Smooth muscle cell (in vitro differentiated cells): ENCODE measurements around the gene GUCA1A. TPM values are rescaled to one million over a fixed set of nuclear protein-coding genes. Genes with fewer than 3 reads are reported as not detected.

ENCODE experiments used
- DNase-seq: peaks from one replicate; lab custom pipeline; 2025; ENCODE audit not compliant: unreplicated experiment; lab: John Stamatoyannopoulos, UW
- H2AFZ ChIP-seq: fragments of 200-600 bp; sonication (generic); 2 replicates; pipeline ENCODE4 v1.6.0; 2016; ENCODE audit warnings: antibody characterized with exemption, low read depth, mild to moderate bottlenecking
- H3F3A ChIP-seq: fragments of 200-600 bp; sonication (generic); 2 replicates; pipeline ENCODE4 v1.6.0; 2017; ENCODE audit warnings: antibody characterized with exemption, low read depth
- H3K27ac ChIP-seq: fragments of 200-600 bp; sonication (generic); 2 replicates; pipeline ENCODE4 v1.5.1; 2016; ENCODE audit warnings: low read depth, mild to moderate bottlenecking
- H3K27me3 ChIP-seq: fragments of 200-600 bp; sonication (generic); 2 replicates; pipeline ENCODE4 v1.6.1; 2016; ENCODE audit warnings: low read depth, mild to moderate bottlenecking
- H3K36me3 ChIP-seq: fragments of 200-600 bp; sonication (generic); 2 replicates; pipeline ENCODE4 v1.5.1; 2016; ENCODE audit warnings: low read depth
- H3K4me1 ChIP-seq: fragments of 200-600 bp; sonication (generic); 2 replicates; pipeline ENCODE4 v1.5.1; 2016; ENCODE audit warnings: low read depth
- H3K4me2 ChIP-seq: fragments of 200-600 bp; sonication (generic); 2 replicates; pipeline ENCODE4 v1.6.0; 2016; ENCODE audit warnings: mild to moderate bottlenecking
- H3K4me3 ChIP-seq: fragments of 200-600 bp; sonication (generic); 2 replicates; pipeline ENCODE4 v1.5.1; 2016; ENCODE audit warnings: mild to moderate bottlenecking
- H3K79me2 ChIP-seq: fragments of 200-600 bp; sonication (generic); 2 replicates; pipeline ENCODE4 v1.6.0; 2016; ENCODE audit warnings: low read depth, mild to moderate bottlenecking
- H3K9ac ChIP-seq: fragments of 200-600 bp; sonication (generic); 2 replicates; pipeline ENCODE4 v1.6.0; 2016; ENCODE audit warnings: low read depth
- H3K9me3 ChIP-seq: fragments of 200-600 bp; sonication (generic); replicated peaks from 2 replicates; pipeline ENCODE4 v1.5.1; 2016; ENCODE audit warnings: low read depth
- H4K20me1 ChIP-seq: fragments of 200-600 bp; sonication (generic); 2 replicates; pipeline ENCODE4 v1.6.0; 2016; ENCODE audit warnings: low read depth
- WGBS: methylation state at CpG from one replicate; pipeline ENCODE4 v1.1.7; 2016; ENCODE audit warnings: low lambda C conversion rate; 5-methylcytosine and 5-hydroxymethylcytosine counted together
- polyA plus RNA-seq: library from polyadenylated mRNA; unstranded; fragments of >200 nt; fragmentation: Nextera tagmentation; extraction: Ambion mirVana; gene quantifications from 2 replicates; pipeline ENCODE4 v1.2.1, GENCODE V29; 2016
- total RNA-seq: library from RNA; depleted of rRNA; stranded (reverse); fragments of >200 nt; gene quantifications from 2 replicates; pipeline ENCODE4 v1.2.3, GENCODE V29; 2014
- TF ChIP-seq, protein P1 (sequence below): fragments of 200-600 bp; sonication (generic); IDR thresholded peaks from 2 replicates; pipeline ENCODE4 v1.5.1; 2017; ENCODE audit warnings: borderline replicate concordance, mild to moderate bottlenecking, antibody characterized with exemption; ENCODE audit not compliant: insufficient read depth, poor library complexity, severe bottlenecking

GUCA1A gene
- total and polyA plus RNA-seq, 2 experiments from 2014 or later, result 1.6 to 7.2 TPM

DNA sequence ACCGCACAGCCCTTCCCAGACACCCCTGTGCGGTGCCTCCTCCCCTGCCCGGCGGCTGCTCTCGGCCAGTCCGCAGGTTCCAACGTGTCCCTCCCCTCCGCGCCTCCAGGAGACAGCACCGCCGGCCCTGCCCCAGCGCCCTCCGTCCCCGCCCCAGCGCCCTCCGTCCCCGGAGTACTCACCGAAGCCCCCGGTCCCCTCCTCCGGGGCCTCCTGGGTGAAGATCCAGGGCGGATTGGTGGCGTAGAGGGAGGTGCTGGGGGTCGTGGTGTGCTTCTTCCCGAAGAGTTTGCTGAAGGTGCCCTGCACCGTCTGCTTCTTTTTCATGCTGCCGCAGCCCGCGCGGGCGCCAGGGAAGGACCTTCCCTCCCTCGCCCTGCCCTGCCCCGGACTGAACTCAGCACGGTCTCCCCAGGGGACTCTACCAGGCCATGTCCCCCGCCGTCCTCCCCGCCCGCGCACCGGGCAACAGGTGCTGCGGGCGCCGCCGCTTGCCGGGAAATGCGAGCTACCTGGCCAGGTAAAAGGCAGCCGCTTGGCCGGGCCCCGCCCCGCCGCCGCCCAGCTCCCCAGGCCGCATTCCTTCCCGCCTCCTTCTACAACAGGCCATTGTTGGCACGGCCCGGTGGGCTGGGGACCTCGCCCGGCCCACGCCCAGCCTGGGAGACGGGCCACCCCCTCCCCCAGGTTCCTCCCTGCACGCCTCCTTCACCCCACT, 30.9 kb upstream of the GUCA1A start, which contains the start of gene C6orf132:
Gene C6orf132, minus strand, starts transcription at position 503 of the 718 bp plus-strand sequence. Its CDS starts 176 bp downstream, at position 327.
- H3K36me3 ChIP-seq, result no peaks in the 10 kb centered on the region
- H3K27me3 ChIP-seq, result no peaks in the 10 kb centered on the region
- WGBS, result 2% methylated on average over 43 of the region's 60 CpGs
- no peak for DNase-seq
- TF ChIP-seq, protein P1, sequence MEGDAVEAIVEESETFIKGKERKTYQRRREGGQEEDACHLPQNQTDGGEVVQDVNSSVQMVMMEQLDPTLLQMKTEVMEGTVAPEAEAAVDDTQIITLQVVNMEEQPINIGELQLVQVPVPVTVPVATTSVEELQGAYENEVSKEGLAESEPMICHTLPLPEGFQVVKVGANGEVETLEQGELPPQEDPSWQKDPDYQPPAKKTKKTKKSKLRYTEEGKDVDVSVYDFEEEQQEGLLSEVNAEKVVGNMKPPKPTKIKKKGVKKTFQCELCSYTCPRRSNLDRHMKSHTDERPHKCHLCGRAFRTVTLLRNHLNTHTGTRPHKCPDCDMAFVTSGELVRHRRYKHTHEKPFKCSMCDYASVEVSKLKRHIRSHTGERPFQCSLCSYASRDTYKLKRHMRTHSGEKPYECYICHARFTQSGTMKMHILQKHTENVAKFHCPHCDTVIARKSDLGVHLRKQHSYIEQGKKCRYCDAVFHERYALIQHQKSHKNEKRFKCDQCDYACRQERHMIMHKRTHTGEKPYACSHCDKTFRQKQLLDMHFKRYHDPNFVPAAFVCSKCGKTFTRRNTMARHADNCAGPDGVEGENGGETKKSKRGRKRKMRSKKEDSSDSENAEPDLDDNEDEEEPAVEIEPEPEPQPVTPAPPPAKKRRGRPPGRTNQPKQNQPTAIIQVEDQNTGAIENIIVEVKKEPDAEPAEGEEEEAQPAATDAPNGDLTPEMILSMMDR, result no peak
- peak within 1 kb of the TSS; percentile 75 for H3K27ac ChIP-seq
- H3K4me1 ChIP-seq, result peaks cover 36% of the 10 kb centered on the region
- H3K4me2 ChIP-seq, result peak within 1 kb of the TSS; percentile 89
- peak within 1 kb of the TSS; percentile 87 for H2AFZ ChIP-seq
- peak within 1 kb of the TSS; percentile 78 for H3K4me3 ChIP-seq
- H4K20me1 ChIP-seq, result peaks cover 4% of the 10 kb centered on the region
- H3K79me2 ChIP-seq, result no peaks in the 10 kb centered on the region
- peak within 1 kb of the TSS; percentile 70 for H3K9ac ChIP-seq
- H3K9me3 ChIP-seq, result no peaks in the 10 kb centered on the region
- peaks cover 27% of the 10 kb centered on the region for H3F3A ChIP-seq

DNA sequence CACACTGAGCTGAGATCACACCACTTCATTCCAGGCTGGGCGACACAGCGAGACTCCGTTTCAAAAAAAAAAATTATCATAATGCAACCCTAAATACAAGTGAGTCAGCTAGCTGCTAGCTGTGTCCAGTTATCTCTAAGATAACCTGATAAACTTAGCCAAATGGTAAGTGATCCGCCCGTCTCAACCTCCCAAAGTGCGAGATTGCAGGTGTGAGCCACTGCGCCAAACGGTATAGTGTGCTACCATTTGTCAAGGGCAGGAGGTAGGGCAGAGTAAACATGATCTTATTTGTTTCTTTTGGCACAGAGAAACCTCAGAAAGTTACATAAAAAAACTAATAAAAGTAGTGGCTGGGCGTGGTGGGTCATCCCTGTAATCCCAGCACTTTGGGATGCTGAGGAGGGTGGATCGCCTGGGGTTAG, 26.0 kb upstream of the GUCA1A start:
- Histone ChIP-seq H4K20me1 (no peaks in the 10 kb centered on the region), H3K4me3 (no peak overlapping the region), H3K9ac (no peak overlapping the region), H2AFZ (no peak overlapping the region), H3K27ac (no peak overlapping the region), H3F3A (no peaks in the 10 kb centered on the region), H3K79me2 (no peaks in the 10 kb centered on the region), H3K4me2 (no peak overlapping the region), H3K27me3 (no peaks in the 10 kb centered on the region), H3K4me1 (no peaks in the 10 kb centered on the region), H3K36me3 (no peaks in the 10 kb centered on the region), H3K9me3 (no peaks in the 10 kb centered on the region)
- 86% methylated on average over 10 of the region's 10 CpGs for WGBS
- TF ChIP-seq, protein P1, result no peak
- no peak for DNase-seq

DNA sequence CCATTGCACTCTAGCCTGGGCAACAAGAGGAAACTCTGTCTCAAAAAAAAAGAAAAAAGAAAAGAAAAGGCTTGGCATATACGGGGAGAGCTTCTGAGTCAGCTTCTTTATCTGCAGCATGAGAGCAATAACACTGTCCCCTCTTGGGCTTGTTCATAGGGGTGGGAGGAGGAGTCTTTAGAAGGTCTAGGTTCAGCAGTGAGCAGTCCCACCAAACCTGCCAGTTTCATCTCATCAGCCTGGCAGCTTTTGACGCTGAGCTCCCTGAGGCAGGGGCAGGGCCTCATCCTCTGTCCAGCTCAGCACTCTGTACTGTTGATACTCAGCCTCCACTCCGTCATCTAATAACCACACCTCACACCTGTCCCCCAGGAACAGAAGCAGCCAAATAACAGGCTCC, 25.1 kb upstream of the GUCA1A start:
- no peaks in the 10 kb centered on the region for H3K4me1 ChIP-seq
- no peaks in the 10 kb centered on the region for H3K9me3 ChIP-seq
- 30% methylated on average over 3 of the region's 3 CpGs for WGBS
- DNase-seq, result no peak
- H3K9ac ChIP-seq, result no peak overlapping the region
- H2AFZ ChIP-seq, result no peak overlapping the region
- TF ChIP-seq, protein P1, result no peak
- H3K27me3 ChIP-seq, result no peaks in the 10 kb centered on the region
- no peaks in the 10 kb centered on the region for H4K20me1 ChIP-seq
- H3K27ac ChIP-seq, result no peak overlapping the region
- no peak overlapping the region for H3K4me3 ChIP-seq
- H3F3A ChIP-seq, result no peaks in the 10 kb centered on the region
- no peak overlapping the region for H3K4me2 ChIP-seq
- H3K36me3 ChIP-seq, result no peaks in the 10 kb centered on the region
- no peaks in the 10 kb centered on the region for H3K79me2 ChIP-seq

DNA sequence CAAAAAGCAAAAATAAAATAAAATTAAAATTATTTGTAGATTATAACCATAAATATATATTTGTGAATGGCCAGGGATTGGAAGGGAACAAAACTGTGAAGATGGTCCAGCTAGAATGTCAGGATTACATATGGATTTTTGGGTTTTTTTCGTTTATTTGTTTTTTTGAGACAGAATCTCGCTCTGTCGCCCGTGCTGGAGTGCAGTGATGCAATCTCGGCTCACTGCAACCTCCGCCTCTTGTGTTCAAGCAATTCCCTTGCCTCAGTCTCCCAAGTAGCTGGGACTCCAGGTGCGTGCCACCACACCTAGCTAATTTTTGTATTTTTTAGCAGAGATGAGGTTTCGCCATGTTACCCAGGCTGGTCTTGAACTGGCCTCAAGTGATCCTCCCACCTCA, 22.9 kb upstream of the GUCA1A start:
- H4K20me1 ChIP-seq, result no peaks in the 10 kb centered on the region
- no peak for DNase-seq
- no peaks in the 10 kb centered on the region for H3K4me1 ChIP-seq
- 96% methylated on average over 8 of the region's 8 CpGs for WGBS
- H2AFZ ChIP-seq, result no peak overlapping the region
- no peak overlapping the region for H3K9ac ChIP-seq
- no peaks in the 10 kb centered on the region for H3K27me3 ChIP-seq
- H3K4me2 ChIP-seq, result no peak overlapping the region
- TF ChIP-seq, protein P1, result no peak
- no peaks in the 10 kb centered on the region for H3K9me3 ChIP-seq
- H3K4me3 ChIP-seq, result no peak overlapping the region
- no peaks in the 10 kb centered on the region for H3F3A ChIP-seq
- no peak overlapping the region for H3K27ac ChIP-seq
- H3K79me2 ChIP-seq, result no peaks in the 10 kb centered on the region
- no peaks in the 10 kb centered on the region for H3K36me3 ChIP-seq
